GM06990 (cell line): Measurements from ENCODE around the gene ZBTB25.

ENCODE experiments used
- DNase-seq: peaks from one replicate; pipeline ENCODE4 v3.0.0-alpha.2; 2011; ENCODE audit not compliant: insufficient read length; ENCODE audit errors: extremely low read depth
- H3K27me3 ChIP-seq: replicated peaks from 2 replicates; pipeline ENCODE4 v1.6.0; 2011; ENCODE audit warnings: low read length; ENCODE audit not compliant: control insufficient read depth, insufficient read depth
- H3K36me3 ChIP-seq: 2 replicates; pipeline ENCODE4 v1.5.1; 2011; ENCODE audit warnings: low read length; ENCODE audit not compliant: control insufficient read depth, insufficient read depth
- H3K4me3 ChIP-seq: replicated peaks from 2 replicates; pipeline ENCODE4 v1.5.1; 2011; ENCODE audit warnings: low read depth, mild to moderate bottlenecking, control low read depth, low read length
- CTCF ChIP-seq: IDR thresholded peaks from 2 replicates; pipeline ENCODE4 v1.5.1; 2011; ENCODE audit warnings: low read length, control low read depth, mild to moderate bottlenecking, inconsistent platforms; ENCODE audit not compliant: insufficient read depth, poor library complexity, severe bottlenecking

ZBTB25 gene

GRCh38 chr14:64544607-64545312, 41.1 kb upstream of the ZBTB25 start:
- Histone ChIP-seq H3K4me3 (no peak overlapping the region), H3K36me3 (no peaks in the 10 kb centered on the region), H3K27me3 (no peaks in the 10 kb centered on the region)
- no peak for DNase-seq
- no peak for TF ChIP-seq CTCF

- H3K27me3 ChIP-seq: no peaks in the 10 kb centered on the region
- DNase-seq: no peak
- no peaks in the 10 kb centered on the region for H3K36me3 ChIP-seq
- no peak for TF ChIP-seq CTCF
- H3K4me3 ChIP-seq: no peak overlapping the region
Observed at GRCh38 chr14:64542836-64543201, 39.2 kb upstream of the ZBTB25 start.

GRCh38 chr14:64541972-64542835, 38.6 kb upstream of the ZBTB25 start:
- Histone ChIP-seq H3K27me3 (no peaks in the 10 kb centered on the region), H3K4me3 (no peak overlapping the region), H3K36me3 (no peaks in the 10 kb centered on the region)
- DNase-seq: peak; percentile 23
- no peak for TF ChIP-seq CTCF

- Histone ChIP-seq H3K27me3 (no peaks in the 10 kb centered on the region), H3K36me3 (no peaks in the 10 kb centered on the region), H3K4me3 (no peak overlapping the region)
- DNase-seq: no peak
- TF ChIP-seq CTCF: no peak
Observed at GRCh38 chr14:64541261-64541971, 37.8 kb upstream of the ZBTB25 start.

- Histone ChIP-seq H3K4me3 (peak within 1 kb of the TSS; percentile 85), H3K27me3 (no peaks in the 10 kb centered on the region), H3K36me3 (no peaks in the 10 kb centered on the region)
- peak; percentile 79 for TF ChIP-seq CTCF
- peak; percentile 99 for DNase-seq
Observed at GRCh38 chr14:64540208-64541202, 36.9 kb upstream of the ZBTB25 start, which contains the start of gene HSPA2. TSS of gene HSPA2 (plus strand) at chr14:64540741. CDS start at chr14:64540850, 109 bp downstream.
